Neural cell (in vitro differentiated cells): ENCODE data around the gene SPATA22. TPM values are rescaled to one million over a fixed set of nuclear protein-coding genes. Genes with fewer than 3 reads are reported as not detected.

Experiments
- H2AFZ ChIP-seq: fragments of 200-600, 300-800 bp; sonication (generic), shearing (Covaris generic); 2 replicates; pipeline ENCODE4 v1.6.0; 2014; ENCODE audit warnings: low read depth, mild to moderate bottlenecking, antibody characterized with exemption, low read length, moderate library complexity
- H3F3A ChIP-seq: fragments of 200-600 bp; shearing (Covaris generic); 2 replicates; pipeline ENCODE4 v1.6.1; 2016; ENCODE audit warnings: mild to moderate bottlenecking, moderate library complexity, mixed read lengths, antibody characterized with exemption, low read length; ENCODE audit not compliant: insufficient read depth, poor library complexity, severe bottlenecking
- H3K27ac ChIP-seq: fragments of 200-600, 300-800 bp; sonication (generic), shearing (Covaris generic); 2 replicates; pipeline ENCODE4 v1.5.1; 2014; ENCODE audit warnings: mild to moderate bottlenecking, low read length, moderate library complexity
- H3K27me3 ChIP-seq: fragments of 300-800, 200-600 bp; sonication (generic), shearing (Covaris generic); 2 replicates; pipeline ENCODE4 v1.6.0; 2014; ENCODE audit warnings: mild to moderate bottlenecking, low read depth, low read length, moderate library complexity; ENCODE audit not compliant: insufficient read depth
- H3K36me3 ChIP-seq: fragments of 300-800, 200-600 bp; sonication (generic), shearing (Covaris generic); 2 replicates; pipeline ENCODE4 v1.5.1; 2014; ENCODE audit warnings: mild to moderate bottlenecking, antibody characterized with exemption, low read length, moderate library complexity; ENCODE audit not compliant: insufficient read depth
- H3K4me2 ChIP-seq: fragments of 300-800, 200-600 bp; sonication (generic), shearing (Covaris generic); 2 replicates; pipeline ENCODE4 v1.6.0; 2014; ENCODE audit warnings: mild to moderate bottlenecking, low read length
- H3K4me3 ChIP-seq: fragments of 300-800, 200-600 bp; sonication (generic), shearing (Covaris generic); 2 replicates; pipeline ENCODE4 v1.5.1; 2014; ENCODE audit warnings: mild to moderate bottlenecking, low read length, moderate library complexity
- H3K79me2 ChIP-seq: fragments of 200-600 bp; shearing (Covaris generic); replicated peaks from 2 replicates; pipeline ENCODE4 v1.6.0; 2014; ENCODE audit warnings: mild to moderate bottlenecking, low read length, moderate library complexity; ENCODE audit not compliant: insufficient read depth
- H3K9ac ChIP-seq: fragments of 300-800, 200-600 bp; sonication (generic), shearing (Covaris generic); 2 replicates; pipeline ENCODE4 v1.6.1; 2016; ENCODE audit warnings: mild to moderate bottlenecking, low read length, mixed read lengths
- H3K9me2 ChIP-seq: fragments of 200-600 bp; shearing (Covaris generic); 2 replicates; pipeline ENCODE4 v1.6.1; 2016; ENCODE audit warnings: mild to moderate bottlenecking, low read length, mixed read lengths; ENCODE audit not compliant: insufficient read depth
- H3K9me3 ChIP-seq: fragments of 200-600, 300-800 bp; sonication (generic), shearing (Covaris generic); 2 replicates; pipeline ENCODE4 v1.6.1; 2016; ENCODE audit warnings: mild to moderate bottlenecking, mixed run types, low read length, moderate library complexity, mixed read lengths
- H4K20me1 ChIP-seq: fragments of 200-600 bp; shearing (Covaris generic); 2 replicates; pipeline ENCODE4 v1.6.1; 2016; ENCODE audit warnings: mild to moderate bottlenecking, mixed run types; ENCODE audit not compliant: insufficient read depth
- CTCF ChIP-seq: fragments of 450-650 bp; IDR thresholded peaks from 2 replicates; pipeline ENCODE4 v1.5.1; 2014; ENCODE audit warnings: antibody characterized with exemption, mild to moderate bottlenecking, moderate library complexity; ENCODE audit not compliant: poor library complexity, severe bottlenecking
- EP300 ChIP-seq: fragments of 450-650 bp; conservative IDR thresholded peaks from 2 replicates; pipeline ENCODE4 v1.6.1; 2014; ENCODE audit warnings: antibody characterized with exemption, mild to moderate bottlenecking, moderate library complexity; ENCODE audit not compliant: poor library complexity, severe bottlenecking
- EZH2 ChIP-seq: fragments of 200-600, 300-800 bp; shearing (Covaris generic), sonication (generic); IDR thresholded peaks from 2 replicates; pipeline ENCODE4 v1.6.1; 2014; ENCODE audit warnings: antibody characterized with exemption, low read length, borderline replicate concordance, mild to moderate bottlenecking; ENCODE audit not compliant: insufficient read depth, poor library complexity, severe bottlenecking
- MXI1 ChIP-seq: fragments of 450-650 bp; conservative IDR thresholded peaks from 2 replicates; pipeline ENCODE4 v1.6.1; 2014; ENCODE audit warnings: antibody characterized with exemption, mild to moderate bottlenecking; ENCODE audit not compliant: poor library complexity, severe bottlenecking
- POLR2AphosphoS5 ChIP-seq: IDR thresholded peaks from 2 replicates; pipeline ENCODE4 v1.6.1; 2012
- RAD21 ChIP-seq: fragments of 450-650 bp; conservative IDR thresholded peaks from 2 replicates; pipeline ENCODE4 v1.6.1; 2014; ENCODE audit warnings: antibody characterized with exemption, mild to moderate bottlenecking, moderate library complexity
- REST ChIP-seq: IDR thresholded peaks from 2 replicates; pipeline ENCODE4 v1.6.1; 2012; ENCODE audit warnings: borderline replicate concordance
- SMC3 ChIP-seq: fragments of 450-650 bp; conservative IDR thresholded peaks from 2 replicates; pipeline ENCODE4 v1.6.1; 2014; ENCODE audit warnings: antibody characterized with exemption, mild to moderate bottlenecking, moderate library complexity; ENCODE audit not compliant: poor library complexity
- TAF1 ChIP-seq: IDR thresholded peaks from 2 replicates; pipeline ENCODE4 v1.6.1; 2012; ENCODE audit warnings: low read depth
- polyA plus RNA-seq: library from polyadenylated mRNA; depleted of rRNA; stranded (reverse); fragments of >200 nt; gene quantifications from 2 replicates; pipeline ENCODE4 v1.2.3, GENCODE V29; 2014

Gene SPATA22
- polyA plus RNA-seq, 1 donor from 2014 or later = not detected

- Histone ChIP-seq H3K4me2 (no peak within 1 kb of the TSS), H3K36me3 (no peaks in the 10 kb centered on the region), H3K4me3 (no peak within 1 kb of the TSS), H3K27ac (no peak within 1 kb of the TSS), H3K9me2 (no peaks in the 10 kb centered on the region), H3K79me2 (no peaks in the 10 kb centered on the region), H3K27me3 (no peaks in the 10 kb centered on the region), H3K9ac (no peak within 1 kb of the TSS), H2AFZ (no peak within 1 kb of the TSS), H3K9me3 (no peaks in the 10 kb centered on the region), H3F3A (no peaks in the 10 kb centered on the region), H4K20me1 (no peaks in the 10 kb centered on the region)
- TF ChIP-seq POLR2AphosphoS5 = no peak
- no peak for TF ChIP-seq SMC3
- TF ChIP-seq TAF1 = no peak
- TF ChIP-seq MXI1 = no peak
- TF ChIP-seq EZH2 = no peak
- TF ChIP-seq CTCF = no peak
- TF ChIP-seq EP300 = no peak
- no peak for TF ChIP-seq RAD21
Observed at GRCh38 chr17:3475812-3476610, 4.4 kb upstream of the SPATA22 start, which contains the start of gene ASPA. ASPA (plus strand) TSS chr17:3475997; CDS start chr17:3476160, 163 bp downstream.

- no peaks in the 10 kb centered on the region for H3K9me2 ChIP-seq
- H3K9ac ChIP-seq = no peak overlapping the region
- no peak overlapping the region for H3K27ac ChIP-seq
- no peaks in the 10 kb centered on the region for H3K27me3 ChIP-seq
- H3F3A ChIP-seq = no peaks in the 10 kb centered on the region
- no peak for TF ChIP-seq EP300
- TF ChIP-seq POLR2AphosphoS5 = no peak
- TF ChIP-seq RAD21 = no peak
- TF ChIP-seq TAF1 = no peak
- no peak for TF ChIP-seq EZH2
- TF ChIP-seq CTCF = no peak
- no peak for TF ChIP-seq REST
- no peak for TF ChIP-seq MXI1
- TF ChIP-seq SMC3 = no peak
- no peaks in the 10 kb centered on the region for H3K9me3 ChIP-seq
- no peaks in the 10 kb centered on the region for H3K79me2 ChIP-seq
- no peaks in the 10 kb centered on the region for H3K36me3 ChIP-seq
- no peak overlapping the region for H3K4me2 ChIP-seq
- no peak overlapping the region for H3K4me3 ChIP-seq
- no peak overlapping the region for H2AFZ ChIP-seq
- H4K20me1 ChIP-seq = no peaks in the 10 kb centered on the region
Observed at GRCh38 chr17:3475251-3475685, 3.6 kb upstream of the SPATA22 start.
